ENCODE measurements around the gene GABRB1.
"Not testable (repeated sequence)": the region's sequence is repeated elsewhere in the genome, so short reads cannot be mapped to it uniquely, and the experiment has no call there.

GABRB1 gene

DNA sequence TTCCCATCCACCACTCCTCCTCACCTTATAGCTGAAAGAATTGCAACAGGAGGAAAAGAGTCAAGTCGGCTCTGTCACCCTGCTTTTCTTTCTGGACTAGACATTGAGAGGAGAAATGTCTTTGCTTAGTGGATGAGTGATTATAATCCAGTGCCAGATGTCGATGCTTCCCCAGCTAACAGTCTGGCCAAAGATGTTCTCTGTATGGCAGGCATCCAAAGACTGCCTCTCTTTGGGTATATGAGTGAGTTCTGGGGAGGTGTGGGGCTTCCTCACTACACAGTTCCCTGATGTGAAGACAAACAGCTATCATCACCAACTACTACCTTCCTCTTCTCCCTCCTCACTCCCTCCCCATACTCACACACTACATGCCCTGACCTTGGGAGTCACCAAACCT is 341.2 kb downstream of the GABRB1 start:
- no peaks in the 10 kb centered on the region for H3K9me3 ChIP-seq
- intact Hi-C loops (cut with DNase I; ENCODE audit: low total_unique reads) = no loop called here

DNA sequence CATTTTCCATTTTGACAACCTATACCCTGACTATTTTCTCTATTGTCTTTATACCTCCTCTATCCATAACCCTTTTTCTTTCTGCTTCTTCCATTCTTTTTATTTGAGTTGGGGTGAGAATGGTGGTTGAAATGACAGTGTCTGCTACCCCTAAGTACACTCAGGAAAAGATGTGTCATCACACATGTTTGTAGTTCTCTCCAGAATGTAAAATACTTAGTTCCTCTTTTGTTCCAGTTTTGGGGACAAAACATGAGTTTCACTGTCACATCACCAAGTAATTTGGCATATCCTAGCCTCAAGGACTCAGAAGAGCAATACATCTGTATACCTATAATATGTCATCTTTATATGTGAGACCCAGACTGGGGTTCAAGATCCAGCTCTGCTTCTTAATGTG is 341.8 kb downstream of the GABRB1 start:
- no peaks in the 10 kb centered on the region for H3K9me3 ChIP-seq
- H3K36me3 ChIP-seq = no peaks in the 10 kb centered on the region
- intact Hi-C loops (cut with DNase I; ENCODE audit: low total_unique reads) = no loop called here
- TF ChIP-seq, protein P1, sequence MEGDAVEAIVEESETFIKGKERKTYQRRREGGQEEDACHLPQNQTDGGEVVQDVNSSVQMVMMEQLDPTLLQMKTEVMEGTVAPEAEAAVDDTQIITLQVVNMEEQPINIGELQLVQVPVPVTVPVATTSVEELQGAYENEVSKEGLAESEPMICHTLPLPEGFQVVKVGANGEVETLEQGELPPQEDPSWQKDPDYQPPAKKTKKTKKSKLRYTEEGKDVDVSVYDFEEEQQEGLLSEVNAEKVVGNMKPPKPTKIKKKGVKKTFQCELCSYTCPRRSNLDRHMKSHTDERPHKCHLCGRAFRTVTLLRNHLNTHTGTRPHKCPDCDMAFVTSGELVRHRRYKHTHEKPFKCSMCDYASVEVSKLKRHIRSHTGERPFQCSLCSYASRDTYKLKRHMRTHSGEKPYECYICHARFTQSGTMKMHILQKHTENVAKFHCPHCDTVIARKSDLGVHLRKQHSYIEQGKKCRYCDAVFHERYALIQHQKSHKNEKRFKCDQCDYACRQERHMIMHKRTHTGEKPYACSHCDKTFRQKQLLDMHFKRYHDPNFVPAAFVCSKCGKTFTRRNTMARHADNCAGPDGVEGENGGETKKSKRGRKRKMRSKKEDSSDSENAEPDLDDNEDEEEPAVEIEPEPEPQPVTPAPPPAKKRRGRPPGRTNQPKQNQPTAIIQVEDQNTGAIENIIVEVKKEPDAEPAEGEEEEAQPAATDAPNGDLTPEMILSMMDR (IDR thresholded peaks at IDR 0.05) = no peak
- no peak overlapping the region for H3K27ac ChIP-seq
- H3K27me3 ChIP-seq = no peaks in the 10 kb centered on the region
- no peak overlapping the region for H3K4me3 ChIP-seq
- H3K4me1 ChIP-seq = no peaks in the 10 kb centered on the region
- no peak for DNase-seq

More for the DNA sequence above, 341.2 kb downstream of the GABRB1 start:
- no peak overlapping the region for H3K4me3 ChIP-seq
- H3K27me3 ChIP-seq = no peaks in the 10 kb centered on the region
- no peaks in the 10 kb centered on the region for H3K36me3 ChIP-seq
- H3K4me1 ChIP-seq = no peaks in the 10 kb centered on the region
- H3K27ac ChIP-seq = no peak overlapping the region
- no peak for DNase-seq
- TF ChIP-seq, protein P1 (IDR thresholded peaks at IDR 0.05) = no peak

DNA sequence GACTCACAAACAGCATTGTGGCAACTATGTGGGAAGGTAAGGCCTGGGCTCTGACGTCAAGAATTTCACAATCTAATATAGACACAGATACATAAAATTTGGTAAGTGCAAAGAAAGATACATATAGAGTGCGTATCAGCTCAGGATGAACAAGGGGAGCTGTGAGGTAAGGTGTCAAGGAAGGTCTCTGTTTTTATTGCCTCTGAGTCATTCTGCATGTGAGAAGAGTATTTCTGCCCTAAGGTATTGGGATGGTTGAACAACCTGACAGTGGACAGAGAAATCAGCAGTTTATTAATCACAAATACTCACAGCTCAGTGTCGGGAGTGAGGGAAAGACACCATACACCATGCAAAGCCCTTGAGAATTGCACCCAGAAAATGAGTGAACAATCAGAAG is 342.3 kb downstream of the GABRB1 start:
- H3K27me3 ChIP-seq = no peaks in the 10 kb centered on the region
- no peak for DNase-seq
- no peak overlapping the region for H3K4me3 ChIP-seq
- no peak overlapping the region for H3K27ac ChIP-seq
- intact Hi-C loops (cut with DNase I; ENCODE audit: low total_unique reads) = no loop called here
- no peaks in the 10 kb centered on the region for H3K4me1 ChIP-seq
- TF ChIP-seq, protein P1 (IDR thresholded peaks at IDR 0.05) = no peak
- no peaks in the 10 kb centered on the region for H3K36me3 ChIP-seq
- no peaks in the 10 kb centered on the region for H3K9me3 ChIP-seq

DNA sequence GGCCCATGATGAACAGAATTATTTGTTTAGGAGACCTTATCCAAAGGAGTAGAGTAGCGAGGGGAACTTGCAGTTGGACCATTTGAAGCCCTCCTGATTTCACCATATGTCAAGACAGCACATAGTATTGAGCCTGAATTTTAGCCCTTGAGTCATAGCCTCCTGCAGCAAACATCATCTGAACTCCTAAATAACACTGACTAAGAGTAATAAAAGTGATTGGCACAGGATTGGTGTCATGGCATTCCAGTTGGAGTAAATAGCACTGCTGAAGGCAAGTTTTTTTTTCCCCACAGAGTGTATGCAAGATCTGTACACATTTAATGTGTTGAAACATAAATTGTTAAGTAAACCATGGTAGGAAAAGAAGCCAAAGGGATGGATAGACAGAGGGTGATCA is 343.1 kb downstream of the GABRB1 start:
- Histone ChIP-seq H3K27ac (no peak overlapping the region), H3K9me3 (no peaks in the 10 kb centered on the region), H3K36me3 (no peaks in the 10 kb centered on the region), H3K27me3 (no peaks in the 10 kb centered on the region), H3K4me1 (no peaks in the 10 kb centered on the region), H3K4me3 (no peak overlapping the region)
- intact Hi-C loops (cut with DNase I; ENCODE audit: low total_unique reads) = no loop called here
- TF ChIP-seq, protein P1 (IDR thresholded peaks at IDR 0.05) = no peak
- no peak for DNase-seq

DNA sequence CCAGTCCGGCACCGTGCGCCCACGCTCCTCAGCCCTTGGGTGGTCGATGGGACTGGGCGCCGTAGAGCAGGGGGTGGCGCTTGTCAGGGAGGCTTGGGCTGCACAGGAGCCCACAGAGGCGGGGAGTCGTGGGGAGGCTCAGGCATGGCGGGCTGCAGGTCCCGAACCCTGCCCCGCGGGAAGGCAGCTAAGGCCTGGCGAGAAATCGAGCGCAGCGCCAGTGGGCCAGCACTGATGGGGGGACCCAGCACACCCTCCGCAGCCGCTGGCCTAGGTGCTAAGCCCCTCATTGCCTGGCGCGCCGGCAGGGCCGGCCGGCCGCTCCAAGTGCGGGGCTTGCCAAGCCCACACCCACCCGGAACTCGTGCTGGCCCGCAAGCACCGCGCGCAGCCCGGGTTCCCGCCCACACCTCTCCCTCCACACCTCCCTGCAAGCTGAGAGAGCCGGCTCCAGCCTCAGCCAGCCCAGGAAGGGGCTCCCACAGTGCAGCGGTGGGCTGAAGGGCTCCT is 346.7 kb downstream of the GABRB1 start:
- intact Hi-C loops (cut with DNase I; ENCODE audit: low total_unique reads); H3K36me3 ChIP-seq: not testable (repeated sequence)

DNA sequence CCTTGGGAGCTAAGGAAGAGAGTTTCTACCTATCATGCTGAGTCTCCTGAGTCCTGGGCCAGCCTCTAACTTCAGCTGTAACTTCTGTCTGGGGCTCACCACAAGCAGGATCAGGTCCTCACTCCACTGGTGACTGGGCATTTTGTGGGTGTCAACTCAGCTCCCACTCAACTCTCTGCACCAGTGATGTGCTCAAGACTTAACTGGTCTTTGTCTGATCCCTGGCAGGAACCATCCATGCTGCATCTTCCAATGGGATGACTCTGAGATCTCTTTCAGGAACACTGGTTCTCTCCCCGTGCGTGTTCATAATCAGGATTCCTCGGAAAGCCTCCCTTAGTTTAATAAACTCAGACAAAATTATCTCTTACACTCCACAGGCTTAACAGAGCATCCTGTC is 349.8 kb downstream of the GABRB1 start:
- H3K36me3 ChIP-seq = no peaks in the 10 kb centered on the region
- no peak overlapping the region for H3K27ac ChIP-seq
- H3K9me3 ChIP-seq = no peaks in the 10 kb centered on the region
- TF ChIP-seq, protein P1 (IDR thresholded peaks at IDR 0.05) = no peak
- H3K4me1 ChIP-seq = no peaks in the 10 kb centered on the region
- no peak overlapping the region for H3K4me3 ChIP-seq
- intact Hi-C loops (cut with DNase I; ENCODE audit: low total_unique reads) = loop anchor here (5.0 to 10.0 kb wide), 2 partner anchors 449 to 536 kb away; no protein-coding TSS in a partner anchor
- no peak for DNase-seq
- no peaks in the 10 kb centered on the region for H3K27me3 ChIP-seq

More for the DNA sequence above, 346.7 kb downstream of the GABRB1 start:
- H3K27me3 ChIP-seq, DNase-seq, H3K9me3 ChIP-seq, H3K27ac ChIP-seq, H3K4me1 ChIP-seq, H3K4me3 ChIP-seq: not testable (repeated sequence)

All from tibial artery (tissue), 4 donors.